ENCODE data around the gene STK40. TPM values are rescaled to one million over a fixed set of nuclear protein-coding genes. Genes with fewer than 3 reads are reported as not detected.

The STK40 gene
- polyA plus RNA-seq, 3 donors: 40.2 to 65.9 (median 55.8) TPM

GRCh38 chr1:36381405-36381804, 4.3 kb downstream of the STK40 start:
- no peak for DNase-seq
- no peak for TF ChIP-seq CTCF (IDR thresholded peaks at IDR 0.05)
- WGBS (ENCODE audit: insufficient coverage): 100% methylated on average over 1 of the region's 5 CpGs
- Mint-ChIP-seq H3K36me3 (peaks cover 42 to 54% of the 10 kb centered on the region in 2 donors), H3K4me1 (peaks cover 64% of the 10 kb centered on the region), H3K9me3 (peaks cover 0 to 3% (median 0%) of the 10 kb centered on the region in 7 donors), H3K27ac (peak overlapping the region in 2 of 7 donors; percentile 18 to 63), H3K27me3 (ENCODE audit: low read depth in 3 of 3) (peaks cover 0 to 6% (median 0%) of the 10 kb centered on the region in 3 donors), H3K4me3 (no peak overlapping the region)
- Histone ChIP-seq H3K36me3 (replicated peaks in 1 of 2; ENCODE audit: control insufficient read depth in 1 of 2, insufficient read depth in 2 of 2, low read length in 2 of 2) (peaks cover 0 to 17% of the 10 kb centered on the region in 2 donors), H3K79me2 (ENCODE audit: insufficient read depth, low read length) (peaks cover 90% of the 10 kb centered on the region), H3K4me2 (replicated peaks; ENCODE audit: extremely low read depth, low read length, poor library complexity, severe bottlenecking) (no peak overlapping the region), H3K27ac (ENCODE audit: low read depth in 1 of 2, low read length in 2 of 2) (no peak overlapping the region), H4K20me1 (ENCODE audit: insufficient read depth, low read length) (peaks cover 47% of the 10 kb centered on the region), H3K9me3 (replicated peaks in 1 of 2; ENCODE audit: control insufficient read depth in 1 of 2, insufficient read depth in 1 of 2, low read length in 2 of 2) (no peaks in the 10 kb centered on the region), H3K27me3 (ENCODE audit: control insufficient read depth in 2 of 2, insufficient read depth in 2 of 2, low read length in 2 of 2) (no peaks in the 10 kb centered on the region), H3K4me1 (ENCODE audit: control insufficient read depth in 1 of 2, insufficient read depth in 2 of 2, low read length in 2 of 2) (peaks cover 36 to 53% of the 10 kb centered on the region in 2 donors), H2AFZ (ENCODE audit: insufficient read depth, low read depth, low read length, poor library complexity, severe bottlenecking) (no peak overlapping the region), H3K9ac (ENCODE audit: insufficient read depth, low read length, poor library complexity, severe bottlenecking) (no peak overlapping the region), H3K4me3 (replicated peaks in 1 of 3; ENCODE audit: low read depth in 2 of 3, low read length in 3 of 3) (no peak overlapping the region)
- intact Hi-C loops (cut with micrococcal nuclease): no loop called here

GRCh38 chr1:36380782-36381181, 4.9 kb downstream of the STK40 start:
- peaks cover 0 to 3% (median 0%) of the 10 kb centered on the region in 7 donors for H3K9me3 Mint-ChIP-seq
- peaks cover 70% of the 10 kb centered on the region for H3K4me1 Mint-ChIP-seq
- Histone ChIP-seq H3K79me2 (ENCODE audit: insufficient read depth, low read length) (peaks cover 97% of the 10 kb centered on the region), H3K4me3 (replicated peaks in 1 of 3; ENCODE audit: low read depth in 2 of 3, low read length in 3 of 3) (no peak overlapping the region), H3K4me1 (ENCODE audit: control insufficient read depth in 1 of 2, insufficient read depth in 2 of 2, low read length in 2 of 2) (peaks cover 42 to 59% of the 10 kb centered on the region in 2 donors), H3K9me3 (replicated peaks in 1 of 2; ENCODE audit: control insufficient read depth in 1 of 2, insufficient read depth in 1 of 2, low read length in 2 of 2) (no peaks in the 10 kb centered on the region), H2AFZ (ENCODE audit: insufficient read depth, low read depth, low read length, poor library complexity, severe bottlenecking) (no peak overlapping the region), H3K9ac (ENCODE audit: insufficient read depth, low read length, poor library complexity, severe bottlenecking) (no peak overlapping the region), H3K27ac (ENCODE audit: low read depth in 1 of 2, low read length in 2 of 2) (no peak overlapping the region), H3K4me2 (replicated peaks; ENCODE audit: extremely low read depth, low read length, poor library complexity, severe bottlenecking) (no peak overlapping the region), H3K36me3 (replicated peaks in 1 of 2; ENCODE audit: control insufficient read depth in 1 of 2, insufficient read depth in 2 of 2, low read length in 2 of 2) (peaks cover 0 to 17% of the 10 kb centered on the region in 2 donors), H4K20me1 (ENCODE audit: insufficient read depth, low read length) (peaks cover 47% of the 10 kb centered on the region), H3K27me3 (ENCODE audit: control insufficient read depth in 2 of 2, insufficient read depth in 2 of 2, low read length in 2 of 2) (no peaks in the 10 kb centered on the region)
- intact Hi-C loops (cut with micrococcal nuclease): no loop called here
- 98% methylated on average over 3 of the region's 3 CpGs for WGBS (ENCODE audit: insufficient coverage)
- no peak for TF ChIP-seq CTCF (IDR thresholded peaks at IDR 0.05)
- H3K4me3 Mint-ChIP-seq: no peak overlapping the region
- H3K27me3 Mint-ChIP-seq (ENCODE audit: low read depth in 3 of 3): peaks cover 0 to 6% (median 0%) of the 10 kb centered on the region in 3 donors
- peak overlapping the region in 2 of 7 donors; percentile 0 to 85 for H3K27ac Mint-ChIP-seq
- no peak for DNase-seq
- peaks cover 47 to 60% of the 10 kb centered on the region in 2 donors for H3K36me3 Mint-ChIP-seq

Data from CD14-positive monocyte (primary cell).